Duodenal mucosa (tissue), 2 donors: ENCODE measurements around the gene PRSS8.
"Not testable (repeated sequence)": the region's sequence is repeated elsewhere in the genome, so short reads cannot be mapped to it uniquely, and the experiment has no call there.

Experiments
- H3K27ac ChIP-seq: one replicate; pipeline ENCODE4 v1.7.0; 2013; ENCODE audit warnings: low read depth, low read length
- H3K27me3 ChIP-seq, 2 donors: one replicate each; pipeline ENCODE4 v1.7.0; 2013; ENCODE audit warnings: low read length in 2 of 2, control low read depth in 1 of 2; ENCODE audit not compliant: insufficient read depth in 2 of 2, control insufficient read depth in 1 of 2
- H3K36me3 ChIP-seq, 2 donors: one replicate each; pipeline ENCODE4 v1.7.0; 2013; ENCODE audit warnings: low read length in 2 of 2, control low read depth in 1 of 2; ENCODE audit not compliant: insufficient read depth in 2 of 2, control insufficient read depth in 1 of 2
- H3K4me1 ChIP-seq, 2 donors: one replicate each; pipeline ENCODE4 v1.7.0; 2013; ENCODE audit warnings: low read length in 2 of 2, control low read depth in 1 of 2; ENCODE audit not compliant: insufficient read depth in 2 of 2, control insufficient read depth in 1 of 2
- H3K4me3 ChIP-seq, 2 donors: one replicate each; pipeline ENCODE4 v1.7.0; 2013; ENCODE audit warnings: low read length in 2 of 2, low read depth in 1 of 2
- H3K9ac ChIP-seq, 2 donors: one replicate each; pipeline ENCODE4 v1.7.0; 2013; ENCODE audit warnings: low read length in 2 of 2, low read depth in 1 of 2
- H3K9me3 ChIP-seq, 2 donors: one replicate each; pipeline ENCODE4 v1.7.0; 2013; ENCODE audit warnings: low read length in 2 of 2, control low read depth in 1 of 2; ENCODE audit not compliant: control insufficient read depth in 1 of 2

The PRSS8 gene

GRCh38 chr16:31105677-31106213 is 29.8 kb downstream of the PRSS8 start:
- Histone ChIP-seq H3K9me3 (no peaks in the 10 kb centered on the region), H3K27me3 (no peaks in the 10 kb centered on the region), H3K36me3 (peaks cover 10 to 12% of the 10 kb centered on the region in 2 donors), H3K4me3 (peak overlapping the region in 1 of 2 donors; percentile 43), H3K4me1 (peaks cover 13 to 20% of the 10 kb centered on the region in 2 donors), H3K9ac (peak overlapping the region in 1 of 2 donors; percentile 47), H3K27ac (no peak overlapping the region)

GRCh38 chr16:31100876-31101641 is 34.5 kb downstream of the PRSS8 start:
- H3K27ac ChIP-seq, H3K4me1 ChIP-seq, H3K9me3 ChIP-seq, H3K4me3 ChIP-seq, H3K27me3 ChIP-seq, H3K9ac ChIP-seq, H3K36me3 ChIP-seq: not testable (repeated sequence)

GRCh38 chr16:31099860-31100638 is 35.5 kb downstream of the PRSS8 start:
- Histone ChIP-seq H3K36me3 (no peaks in the 10 kb centered on the region), H3K9me3 (peaks cover 0 to 5% of the 10 kb centered on the region in 2 donors), H3K4me1 (peaks cover 0 to 7% of the 10 kb centered on the region in 2 donors), H3K9ac (no peak overlapping the region), H3K27me3 (no peaks in the 10 kb centered on the region), H3K27ac (no peak overlapping the region), H3K4me3 (no peak overlapping the region)

- Histone ChIP-seq H3K27ac (peak within 1 kb of the TSS; percentile 82), H3K4me1 (peaks cover 9 to 28% of the 10 kb centered on the region in 2 donors), H3K27me3 (no peaks in the 10 kb centered on the region), H3K9ac (peak within 1 kb of the TSS; percentile 51 to 94), H3K9me3 (no peaks in the 10 kb centered on the region), H3K4me3 (peak within 1 kb of the TSS; percentile 93 to 95), H3K36me3 (peaks cover 0 to 9% of the 10 kb centered on the region in 2 donors)
Measured at GRCh38 chr16:31094424-31095120, 41.0 kb downstream of the PRSS8 start, which contains the start of gene VKORC1. VKORC1 (minus strand) TSS chr16:31094797; CDS start chr16:31094729, 68 bp downstream.

GRCh38 chr16:31094088-31094423 is 41.5 kb downstream of the PRSS8 start:
- H3K27me3 ChIP-seq: no peaks in the 10 kb centered on the region
- peaks cover 0 to 11% of the 10 kb centered on the region in 2 donors for H3K36me3 ChIP-seq
- H3K9me3 ChIP-seq: no peaks in the 10 kb centered on the region
- H3K4me3 ChIP-seq: peak overlapping the region; percentile 93 to 95
- peak overlapping the region; percentile 82 for H3K27ac ChIP-seq
- peaks cover 9 to 28% of the 10 kb centered on the region in 2 donors for H3K4me1 ChIP-seq
- peak overlapping the region; percentile 51 to 94 for H3K9ac ChIP-seq

GRCh38 chr16:31093132-31093703 is 42.3 kb downstream of the PRSS8 start:
- Histone ChIP-seq H3K36me3 (peaks cover 0 to 16% of the 10 kb centered on the region in 2 donors), H3K4me3 (peak overlapping the region; percentile 21 to 51), H3K9ac (peak overlapping the region in 1 of 2 donors; percentile 94), H3K27me3 (no peaks in the 10 kb centered on the region), H3K4me1 (peaks cover 9 to 28% of the 10 kb centered on the region in 2 donors), H3K27ac (no peak overlapping the region), H3K9me3 (no peaks in the 10 kb centered on the region)

GRCh38 chr16:31092330-31092729 is 43.2 kb downstream of the PRSS8 start:
- no peaks in the 10 kb centered on the region for H3K27me3 ChIP-seq
- H3K9me3 ChIP-seq: no peaks in the 10 kb centered on the region
- no peak overlapping the region for H3K4me3 ChIP-seq
- peaks cover 0 to 16% of the 10 kb centered on the region in 2 donors for H3K36me3 ChIP-seq
- H3K9ac ChIP-seq: no peak overlapping the region
- H3K27ac ChIP-seq: no peak overlapping the region
- H3K4me1 ChIP-seq: peaks cover 9 to 28% of the 10 kb centered on the region in 2 donors

GRCh38 chr16:31090540-31090939 is 45.0 kb downstream of the PRSS8 start:
- H3K4me1 ChIP-seq: peaks cover 9 to 26% of the 10 kb centered on the region in 2 donors
- no peaks in the 10 kb centered on the region for H3K9me3 ChIP-seq
- no peak overlapping the region for H3K9ac ChIP-seq
- no peak overlapping the region for H3K27ac ChIP-seq
- H3K36me3 ChIP-seq: peaks cover 0 to 20% of the 10 kb centered on the region in 2 donors
- H3K27me3 ChIP-seq: no peaks in the 10 kb centered on the region
- H3K4me3 ChIP-seq: no peak overlapping the region

- Histone ChIP-seq H3K9me3 (no peaks in the 10 kb centered on the region), H3K27ac (no peak overlapping the region), H3K4me3 (no peak overlapping the region), H3K4me1 (peaks cover 9 to 13% of the 10 kb centered on the region in 2 donors), H3K9ac (no peak overlapping the region), H3K27me3 (no peaks in the 10 kb centered on the region), H3K36me3 (peaks cover 0 to 26% of the 10 kb centered on the region in 2 donors)
Measured at GRCh38 chr16:31089199-31089598, 46.3 kb downstream of the PRSS8 start.
